H1 (cell line): ENCODE measurements around the gene TROAP. TPM values are rescaled to one million over a fixed set of nuclear protein-coding genes. Genes with fewer than 3 reads are reported as not detected.

Experiments used
- BACH1 ChIP-seq: IDR thresholded peaks from 2 replicates; pipeline ENCODE4 v1.6.1; 2012; ENCODE audit warnings: low read length, improper control_type of control experiment
- CREB1 ChIP-seq: IDR thresholded peaks from 2 replicates; pipeline ENCODE4 v1.6.1; 2012; ENCODE audit warnings: inconsistent platforms
- EGR1 ChIP-seq: IDR thresholded peaks from 2 replicates; pipeline ENCODE4 v1.6.1; 2011; ENCODE audit warnings: low read depth, low read length, borderline replicate concordance
- FOSL1 ChIP-seq: IDR thresholded peaks from 2 replicates; pipeline ENCODE4 v1.6.1; 2011; ENCODE audit warnings: mild to moderate bottlenecking, low read depth, low read length, moderate library complexity; ENCODE audit not compliant: insufficient read depth
- KDM1A ChIP-seq: fragments of 200-600, 300-600 bp; sonication (generic); IDR thresholded peaks from 2 replicates; pipeline ENCODE4 v1.7.1; 2016; ENCODE audit warnings: mild to moderate bottlenecking, low read length, borderline replicate concordance
- KDM5A ChIP-seq: fragments of 200-600 bp; IDR thresholded peaks from 2 replicates; pipeline ENCODE4 v1.7.1; 2012; ENCODE audit warnings: mild to moderate bottlenecking, low read length, inconsistent platforms, mixed read lengths
- MAFK ChIP-seq: IDR thresholded peaks from 2 replicates; pipeline ENCODE4 v1.6.1; 2012; ENCODE audit warnings: low read depth, mild to moderate bottlenecking, improper control_type of control experiment, low read length
- PHF8 ChIP-seq: fragments of 200-600 bp; sonication (generic); conservative IDR thresholded peaks from 2 replicates; pipeline ENCODE4 v1.7.1; 2012; ENCODE audit warnings: low read depth, mild to moderate bottlenecking, inconsistent platforms, low read length, moderate library complexity
- RBBP5 ChIP-seq: IDR thresholded peaks from 2 replicates; pipeline ENCODE4 v1.7.1; 2012; ENCODE audit warnings: low read depth, mild to moderate bottlenecking, inconsistent platforms, low read length, moderate library complexity, borderline replicate concordance
- RNF2 ChIP-seq: fragments of 200-900, 300-1000 bp; sonication (generic); IDR thresholded peaks from 2 replicates; pipeline ENCODE4 v1.7.1; 2016; ENCODE audit warnings: borderline replicate concordance, low read depth, mild to moderate bottlenecking, antibody characterized with exemption, low read length; ENCODE audit not compliant: poor library complexity, severe bottlenecking; ENCODE audit errors: missing control alignments
- SAP30 ChIP-seq: fragments of 300-600 bp; sonication (generic); IDR thresholded peaks from 2 replicates; pipeline ENCODE4 v1.7.1; 2012; ENCODE audit warnings: low read length, moderate library complexity, mild to moderate bottlenecking, inconsistent platforms; ENCODE audit not compliant: insufficient read depth, insufficient replicate concordance
- SP1 ChIP-seq: IDR thresholded peaks from 2 replicates; pipeline ENCODE4 v1.6.1; 2011; ENCODE audit warnings: low read depth, low read length
- SP2 ChIP-seq: IDR thresholded peaks from 2 replicates; pipeline ENCODE4 v1.6.1; 2012; ENCODE audit warnings: mild to moderate bottlenecking, low read length, inconsistent platforms
- SP4 ChIP-seq: IDR thresholded peaks from 2 replicates; pipeline ENCODE4 v1.6.1; 2012; ENCODE audit warnings: low read length, inconsistent platforms
- TAF7 ChIP-seq: optimal IDR thresholded peaks from 2 replicates; pipeline ENCODE3; 2011; ENCODE audit warnings: low read depth, mild to moderate bottlenecking, inconsistent platforms, low read length, moderate library complexity, borderline replicate concordance
- TBP ChIP-seq: IDR thresholded peaks from 2 replicates; pipeline ENCODE4 v1.6.1; 2011; ENCODE audit warnings: low read depth, low read length, improper control_type of control experiment
- TCF12 ChIP-seq: IDR thresholded peaks from 2 replicates; pipeline ENCODE4 v1.6.1; 2011; ENCODE audit warnings: low read depth, mild to moderate bottlenecking, low read length
- YY1 ChIP-seq: IDR thresholded peaks from 2 replicates; pipeline ENCODE4 v1.6.1; 2011; ENCODE audit warnings: low read depth, mild to moderate bottlenecking, low read length
- ZNF274 ChIP-seq: IDR thresholded peaks from 2 replicates; pipeline ENCODE4 v1.7.0; 2012; ENCODE audit warnings: low read length, borderline replicate concordance; ENCODE audit errors: extremely low read depth
- polyA plus RNA-seq, 7 experiments: library from polyadenylated mRNA; depleted of rRNA in 3 of 7; stranded (reverse) in 5 of 7; unstranded in 2 of 7; fragments of >200 nt in 5 of 7; fragments of 200-250 nt in 2 of 7; gene quantifications; 1 replicate in 5 of 7; 2 replicates in 1 of 7; 4 replicates in 1 of 7; pipeline versions ENCODE4 v1.2.1 to v1.2.3, GENCODE V29; 2011 to 2013; ENCODE audit warnings: missing spikeins in 2 of 7, mixed read lengths in 2 of 7
- total RNA-seq: library from RNA; stranded (reverse); fragmentation: NEBNext Ultra II Directional; extraction: Animal tissue kit (Norgen Biotek cat#: 25700); gene quantifications from 2 replicates; pipeline ENCODE4 v1.2.1, GENCODE V29; 2021
- TF ChIP-seq, protein P1 (sequence below): IDR thresholded peaks from 2 replicates; pipeline ENCODE4 v1.6.1; 2012; ENCODE audit warnings: inconsistent platforms
- TF ChIP-seq, protein P2 (sequence below): IDR thresholded peaks from 2 replicates; pipeline ENCODE4 v1.6.1; 2011; ENCODE audit warnings: low read depth, mild to moderate bottlenecking, low read length; ENCODE audit not compliant: insufficient read depth
- TF ChIP-seq, protein P3 (sequence below): IDR thresholded peaks from 2 replicates; pipeline ENCODE4 v1.6.1; 2011; ENCODE audit warnings: low read length, improper control_type of control experiment

TROAP gene
- total and polyA plus RNA-seq, 2 of the 8 experiments (the other 6 are each of a cell fraction or from before 2014, with no cell fraction given): 36.7 to 52.0 TPM

DNA sequence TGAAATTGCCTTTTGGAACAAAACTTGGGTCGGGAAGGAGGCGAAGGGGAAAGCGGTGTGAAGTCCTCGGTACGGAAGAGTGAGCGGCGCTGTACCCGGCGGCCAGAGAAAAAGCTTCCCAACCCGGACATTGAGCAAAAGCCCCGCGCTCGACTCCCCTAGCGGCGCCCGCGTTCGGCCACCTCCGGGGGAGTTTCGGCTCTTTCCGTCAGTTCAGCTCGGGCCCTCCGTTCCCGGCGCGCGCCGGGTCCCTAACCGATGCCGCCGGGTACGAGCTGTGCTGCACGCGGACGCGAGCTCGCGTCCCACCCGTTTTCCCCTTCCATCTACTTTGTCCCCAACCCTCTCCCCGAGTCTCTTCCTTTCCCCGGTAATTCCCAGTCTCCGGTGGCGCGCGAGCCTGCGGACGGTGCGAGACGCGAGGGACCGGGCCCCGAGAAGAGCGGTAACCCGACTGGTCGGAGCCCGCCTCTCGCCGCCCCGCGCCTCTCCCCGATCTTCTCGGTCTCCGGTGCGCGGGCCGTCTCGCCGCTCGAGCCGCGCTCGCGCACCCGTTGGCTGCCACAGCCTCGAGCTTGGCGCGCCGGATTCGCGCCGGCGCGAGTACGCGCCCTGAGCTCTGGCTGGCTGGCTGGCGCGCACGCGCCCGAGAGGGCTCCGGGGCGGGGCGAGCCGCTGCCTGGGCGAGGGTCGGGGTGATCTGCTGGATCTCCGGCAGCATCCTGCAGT is 43.8 kb downstream of the TROAP start (continued):
- TF ChIP-seq RBBP5 (peak; percentile 96; the same call in 1 of the 2 replicates), EGR1 (0 out of 2 replicates have a peak, but pooled peaks have one; percentile 2), RNF2 (no peak), PHF8 (peak; percentile 97), TAF7 (peak; percentile 90), TCF12 (no peak), BACH1 (no peak), SP2 (no peak), FOSL1 (no peak), CREB1 (no peak), MAFK (no peak), SP1 (no peak), KDM1A (no peak), ZNF274 (no peak), SP4 (no peak; the same call in 1 of the 2 replicates), YY1 (no peak), TBP (peak; percentile 81; the same call in 1 of the 2 replicates), SAP30 (no peak), KDM5A (no peak)
- TF ChIP-seq, protein P1, sequence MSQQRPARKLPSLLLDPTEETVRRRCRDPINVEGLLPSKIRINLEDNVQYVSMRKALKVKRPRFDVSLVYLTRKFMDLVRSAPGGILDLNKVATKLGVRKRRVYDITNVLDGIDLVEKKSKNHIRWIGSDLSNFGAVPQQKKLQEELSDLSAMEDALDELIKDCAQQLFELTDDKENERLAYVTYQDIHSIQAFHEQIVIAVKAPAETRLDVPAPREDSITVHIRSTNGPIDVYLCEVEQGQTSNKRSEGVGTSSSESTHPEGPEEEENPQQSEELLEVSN: peak; percentile 32
- TF ChIP-seq, protein P2, sequence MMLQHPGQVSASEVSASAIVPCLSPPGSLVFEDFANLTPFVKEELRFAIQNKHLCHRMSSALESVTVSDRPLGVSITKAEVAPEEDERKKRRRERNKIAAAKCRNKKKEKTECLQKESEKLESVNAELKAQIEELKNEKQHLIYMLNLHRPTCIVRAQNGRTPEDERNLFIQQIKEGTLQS: no peak
- TF ChIP-seq, protein P3, sequence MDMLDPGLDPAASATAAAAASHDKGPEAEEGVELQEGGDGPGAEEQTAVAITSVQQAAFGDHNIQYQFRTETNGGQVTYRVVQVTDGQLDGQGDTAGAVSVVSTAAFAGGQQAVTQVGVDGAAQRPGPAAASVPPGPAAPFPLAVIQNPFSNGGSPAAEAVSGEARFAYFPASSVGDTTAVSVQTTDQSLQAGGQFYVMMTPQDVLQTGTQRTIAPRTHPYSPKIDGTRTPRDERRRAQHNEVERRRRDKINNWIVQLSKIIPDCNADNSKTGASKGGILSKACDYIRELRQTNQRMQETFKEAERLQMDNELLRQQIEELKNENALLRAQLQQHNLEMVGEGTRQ: no peak
